ENCODE results near the gene KCTD20. TPM values are rescaled to one million over a fixed set of nuclear protein-coding genes. Genes with fewer than 3 reads are reported as not detected.

KCTD20 gene
- total and polyA plus RNA-seq, 2 of the 13 experiments (the other 11 are each of a cell fraction or from before 2014, with no cell fraction given), result 52.7 to 67.1 TPM

DNA sequence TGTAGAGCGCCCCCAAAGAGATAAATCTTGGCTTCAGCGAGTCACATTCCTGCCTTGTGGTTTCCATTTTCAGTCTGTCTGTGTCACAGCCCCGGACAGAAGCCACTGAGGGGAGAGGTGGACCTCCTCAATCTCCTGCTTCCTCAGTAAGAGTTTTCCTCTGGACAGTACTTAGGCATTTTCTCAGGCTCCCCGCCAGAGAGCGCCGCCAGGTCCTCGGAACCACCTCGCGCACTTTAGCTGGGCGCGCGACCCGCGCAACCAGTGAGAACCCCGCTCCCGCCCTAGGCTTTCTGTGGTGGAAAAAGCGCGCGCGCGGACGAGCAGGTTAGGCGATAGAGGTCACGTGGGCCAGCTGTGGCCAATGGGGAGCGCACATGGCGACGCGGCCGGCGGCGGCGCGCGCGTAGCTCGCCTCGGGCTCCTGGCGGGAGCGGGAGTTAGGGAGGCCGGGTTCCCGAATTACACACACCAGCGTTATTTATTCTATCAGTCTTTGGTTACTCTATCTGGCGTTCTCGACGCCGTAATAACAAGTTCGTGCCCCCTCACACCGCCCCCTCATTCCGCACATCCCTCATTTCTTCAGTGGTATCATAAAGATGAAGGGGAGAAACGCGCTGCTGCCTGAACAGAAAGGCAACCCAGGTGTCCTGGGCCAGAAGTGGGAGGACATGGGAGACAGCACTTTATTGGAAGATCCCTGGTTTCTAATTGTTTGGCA is 19.5 kb upstream of the KCTD20 start (continued):
- TF ChIP-seq, protein P1, sequence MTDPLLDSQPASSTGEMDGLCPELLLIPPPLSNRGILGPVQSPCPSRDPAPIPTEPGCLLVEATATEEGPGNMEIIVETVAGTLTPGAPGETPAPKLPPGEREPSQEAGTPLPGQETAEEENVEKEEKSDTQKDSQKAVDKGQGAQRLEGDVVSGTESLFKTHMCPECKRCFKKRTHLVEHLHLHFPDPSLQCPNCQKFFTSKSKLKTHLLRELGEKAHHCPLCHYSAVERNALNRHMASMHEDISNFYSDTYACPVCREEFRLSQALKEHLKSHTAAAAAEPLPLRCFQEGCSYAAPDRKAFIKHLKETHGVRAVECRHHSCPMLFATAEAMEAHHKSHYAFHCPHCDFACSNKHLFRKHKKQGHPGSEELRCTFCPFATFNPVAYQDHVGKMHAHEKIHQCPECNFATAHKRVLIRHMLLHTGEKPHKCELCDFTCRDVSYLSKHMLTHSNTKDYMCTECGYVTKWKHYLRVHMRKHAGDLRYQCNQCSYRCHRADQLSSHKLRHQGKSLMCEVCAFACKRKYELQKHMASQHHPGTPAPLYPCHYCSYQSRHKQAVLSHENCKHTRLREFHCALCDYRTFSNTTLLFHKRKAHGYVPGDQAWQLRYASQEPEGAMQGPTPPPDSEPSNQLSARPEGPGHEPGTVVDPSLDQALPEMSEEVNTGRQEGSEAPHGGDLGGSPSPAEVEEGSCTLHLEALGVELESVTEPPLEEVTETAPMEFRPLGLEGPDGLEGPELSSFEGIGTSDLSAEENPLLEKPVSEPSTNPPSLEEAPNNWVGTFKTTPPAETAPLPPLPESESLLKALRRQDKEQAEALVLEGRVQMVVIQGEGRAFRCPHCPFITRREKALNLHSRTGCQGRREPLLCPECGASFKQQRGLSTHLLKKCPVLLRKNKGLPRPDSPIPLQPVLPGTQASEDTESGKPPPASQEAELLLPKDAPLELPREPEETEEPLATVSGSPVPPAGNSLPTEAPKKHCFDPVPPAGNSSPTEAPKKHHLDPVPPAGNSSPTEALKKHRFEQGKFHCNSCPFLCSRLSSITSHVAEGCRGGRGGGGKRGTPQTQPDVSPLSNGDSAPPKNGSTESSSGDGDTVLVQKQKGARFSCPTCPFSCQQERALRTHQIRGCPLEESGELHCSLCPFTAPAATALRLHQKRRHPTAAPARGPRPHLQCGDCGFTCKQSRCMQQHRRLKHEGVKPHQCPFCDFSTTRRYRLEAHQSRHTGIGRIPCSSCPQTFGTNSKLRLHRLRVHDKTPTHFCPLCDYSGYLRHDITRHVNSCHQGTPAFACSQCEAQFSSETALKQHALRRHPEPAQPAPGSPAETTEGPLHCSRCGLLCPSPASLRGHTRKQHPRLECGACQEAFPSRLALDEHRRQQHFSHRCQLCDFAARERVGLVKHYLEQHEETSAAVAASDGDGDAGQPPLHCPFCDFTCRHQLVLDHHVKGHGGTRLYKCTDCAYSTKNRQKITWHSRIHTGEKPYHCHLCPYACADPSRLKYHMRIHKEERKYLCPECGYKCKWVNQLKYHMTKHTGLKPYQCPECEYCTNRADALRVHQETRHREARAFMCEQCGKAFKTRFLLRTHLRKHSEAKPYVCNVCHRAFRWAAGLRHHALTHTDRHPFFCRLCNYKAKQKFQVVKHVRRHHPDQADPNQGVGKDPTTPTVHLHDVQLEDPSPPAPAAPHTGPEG (CRISPR knock-in tag; IDR thresholded peaks at IDR 0.05), result peak; percentile 84
- TF ChIP-seq ZNF564 (CRISPR knock-in tag; IDR thresholded peaks at IDR 0.05) (peak; percentile 70; the same call in 1 of the 2 replicates), HMG20A (CRISPR knock-in tag; IDR thresholded peaks at IDR 0.05; ENCODE audit: borderline replicate concordance) (peak; percentile 65), ZNF709 (CRISPR knock-in tag; IDR thresholded peaks at IDR 0.05) (peak; percentile 52; the same call in 1 of the 2 replicates), ZNF460 (CRISPR knock-in tag; IDR thresholded peaks at IDR 0.05; ENCODE audit: borderline replicate concordance) (no peak), BHLHE40 (IDR thresholded peaks at IDR 0.05; ENCODE audit: low read length) (0 out of 2 replicates have a peak, but pooled peaks have one; percentile 27), PBX2 (CRISPR knock-in tag; IDR thresholded peaks at IDR 0.05) (no peak), POLR2G (IDR thresholded peaks at IDR 0.05; ENCODE audit: low read depth, low read length) (peak; percentile 92), EED (CRISPR knock-in tag; IDR thresholded peaks at IDR 0.05) (0 out of 2 replicates have a peak, but pooled peaks have one; percentile 63), CHD4 (IDR thresholded peaks at IDR 0.05; ENCODE audit: borderline replicate concordance, low read length) (no peak), BORCS8-MEF2B (CRISPR knock-in tag; IDR thresholded peaks at IDR 0.05) (peak; percentile 91), SNRNP70 (IDR thresholded peaks at IDR 0.05; ENCODE audit: low read depth, low read length) (no peak), ZNF674 (CRISPR knock-in tag; IDR thresholded peaks at IDR 0.05; ENCODE audit: low read depth) (no peak), ZNF337 (CRISPR knock-in tag; IDR thresholded peaks at IDR 0.05; ENCODE audit: borderline replicate concordance, low read depth) (no peak)
- TF ChIP-seq, protein P2, sequence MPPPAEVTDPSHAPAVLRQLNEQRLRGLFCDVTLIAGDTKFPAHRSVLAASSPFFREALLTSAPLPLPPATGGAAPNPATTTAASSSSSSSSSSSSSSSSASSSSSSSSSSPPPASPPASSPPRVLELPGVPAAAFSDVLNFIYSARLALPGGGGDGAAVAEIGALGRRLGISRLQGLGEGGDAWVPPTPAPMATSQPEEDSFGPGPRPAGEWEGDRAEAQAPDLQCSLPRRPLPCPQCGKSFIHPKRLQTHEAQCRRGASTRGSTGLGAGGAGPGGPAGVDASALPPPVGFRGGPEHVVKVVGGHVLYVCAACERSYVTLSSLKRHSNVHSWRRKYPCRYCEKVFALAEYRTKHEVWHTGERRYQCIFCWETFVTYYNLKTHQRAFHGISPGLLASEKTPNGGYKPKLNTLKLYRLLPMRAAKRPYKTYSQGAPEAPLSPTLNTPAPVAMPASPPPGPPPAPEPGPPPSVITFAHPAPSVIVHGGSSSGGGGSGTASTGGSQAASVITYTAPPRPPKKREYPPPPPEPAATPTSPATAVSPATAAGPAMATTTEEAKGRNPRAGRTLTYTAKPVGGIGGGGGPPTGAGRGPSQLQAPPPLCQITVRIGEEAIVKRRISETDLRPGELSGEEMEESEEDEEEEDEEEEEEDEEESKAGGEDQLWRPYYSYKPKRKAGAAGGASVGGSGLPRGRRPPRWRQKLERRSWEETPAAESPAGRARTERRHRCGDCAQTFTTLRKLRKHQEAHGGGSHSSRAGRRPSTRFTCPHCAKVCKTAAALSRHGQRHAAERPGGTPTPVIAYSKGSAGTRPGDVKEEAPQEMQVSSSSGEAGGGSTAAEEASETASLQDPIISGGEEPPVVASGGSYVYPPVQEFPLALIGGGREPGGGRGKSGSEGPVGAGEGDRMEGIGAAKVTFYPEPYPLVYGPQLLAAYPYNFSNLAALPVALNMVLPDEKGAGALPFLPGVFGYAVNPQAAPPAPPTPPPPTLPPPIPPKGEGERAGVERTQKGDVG (CRISPR knock-in tag; IDR thresholded peaks at IDR 0.05; ENCODE audit: borderline replicate concordance), result no peak
- TF ChIP-seq, protein P3, sequence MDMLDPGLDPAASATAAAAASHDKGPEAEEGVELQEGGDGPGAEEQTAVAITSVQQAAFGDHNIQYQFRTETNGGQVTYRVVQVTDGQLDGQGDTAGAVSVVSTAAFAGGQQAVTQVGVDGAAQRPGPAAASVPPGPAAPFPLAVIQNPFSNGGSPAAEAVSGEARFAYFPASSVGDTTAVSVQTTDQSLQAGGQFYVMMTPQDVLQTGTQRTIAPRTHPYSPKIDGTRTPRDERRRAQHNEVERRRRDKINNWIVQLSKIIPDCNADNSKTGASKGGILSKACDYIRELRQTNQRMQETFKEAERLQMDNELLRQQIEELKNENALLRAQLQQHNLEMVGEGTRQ (IDR thresholded peaks at IDR 0.05; ENCODE audit: low read depth, low read length), result peak; percentile 97
- TF ChIP-seq, protein P3 (CRISPR knock-in tag; IDR thresholded peaks at IDR 0.05; ENCODE audit: borderline replicate concordance), result peak; percentile 100; the same call in 1 of the 2 replicates

Measured in HepG2 (cell line).